Lung (tissue), 12 donors: ENCODE measurements around the gene PSMD5. TPM values are rescaled to one million over a fixed set of nuclear protein-coding genes. Genes with fewer than 3 reads are reported as not detected.

Experiments used
- ATAC-seq: fragments of 200-7000 bp; cut with Tn5 transposase; one replicate; pipeline ENCODE4 v1.9.1; 2020; ENCODE audit warnings: moderate number of reproducible peaks; ENCODE audit not compliant: insufficient read depth, low FRiP score
- DNase-seq, 3 donors: peaks; one replicate each; pipeline ENCODE4 v3.0.0-alpha.2; 2013 to 2017
- H3K27ac ChIP-seq, 2 donors: one replicate each; pipeline ENCODE4 v1.5.1; 2013; ENCODE audit warnings: mild to moderate bottlenecking in 2 of 2, moderate library complexity in 2 of 2, control low read depth in 1 of 2, inconsistent platforms in 1 of 2, low read depth in 1 of 2, low read length in 1 of 2
- H3K27me3 ChIP-seq, 3 donors: one replicate each; pipeline ENCODE4 v1.5.1; 2013; ENCODE audit warnings: low read length in 2 of 3; ENCODE audit not compliant: control insufficient read depth in 3 of 3, insufficient read depth in 3 of 3
- H3K36me3 ChIP-seq, 4 donors: one replicate each; pipeline ENCODE4 v1.5.1; 2013; ENCODE audit warnings: low read length in 4 of 4, mild to moderate bottlenecking in 1 of 4, moderate library complexity in 1 of 4; ENCODE audit not compliant: control insufficient read depth in 4 of 4, insufficient read depth in 4 of 4
- H3K4me1 ChIP-seq, 5 donors: one replicate each; pipeline ENCODE4 v1.5.1; 2013; ENCODE audit warnings: low read length in 5 of 5, mild to moderate bottlenecking in 2 of 5, moderate library complexity in 1 of 5; ENCODE audit not compliant: control insufficient read depth in 5 of 5, insufficient read depth in 5 of 5
- H3K4me3 ChIP-seq: one replicate; pipeline ENCODE4 v1.5.1; 2013; ENCODE audit warnings: mild to moderate bottlenecking, control low read depth, moderate library complexity
- H3K9ac ChIP-seq, 2 donors: one replicate each; pipeline ENCODE4 v1.5.1; 2013; ENCODE audit warnings: low read length in 2 of 2, control low read depth in 1 of 2; ENCODE audit not compliant: insufficient read depth in 1 of 2
- H3K9me3 ChIP-seq, 4 donors: one replicate each; pipeline ENCODE4 v1.5.1; 2013; ENCODE audit warnings: low read length in 3 of 4, mild to moderate bottlenecking in 1 of 4, moderate library complexity in 1 of 4; ENCODE audit not compliant: control insufficient read depth in 4 of 4, insufficient read depth in 3 of 4
- WGBS, 2 donors: extraction: QIAGEN DNeasy Blood & Tissue Kit; methylation state at CpG; one replicate each; pipeline ENCODE4 v1.1.7; 2013; 5-methylcytosine and 5-hydroxymethylcytosine counted together
- polyA plus RNA-seq, 2 donors: library from polyadenylated mRNA; stranded (reverse); fragments of 200-250 nt; gene quantifications; one replicate each; pipeline ENCODE4 v1.2.1, GENCODE V29; 2013
- total RNA-seq, 2 donors: library from RNA; depleted of rRNA in 1 of 2; stranded (reverse); fragments of >200 nt in 1 of 2; gene quantifications; one replicate each; pipeline ENCODE4 v1.2.1, GENCODE V29; 2014 to 2021
- TF ChIP-seq, protein P1 (sequence below): IDR thresholded peaks from 2 replicates; pipeline ENCODE4 v1.5.1; 2012; ENCODE audit warnings: mild to moderate bottlenecking; ENCODE audit errors: control extremely low read depth, extremely low read depth
- donor health status: control.
- donor health status: control.
- donor health status: Bipolar disorder and iron deficiency.
- donor health status: healthy.
- donor health status: DM: yes; HTN: yes; CAD: no.

PSMD5 gene
- total and polyA plus RNA-seq, 4 donors, result 14.9 to 66.0 (median 27.3) TPM

DNA sequence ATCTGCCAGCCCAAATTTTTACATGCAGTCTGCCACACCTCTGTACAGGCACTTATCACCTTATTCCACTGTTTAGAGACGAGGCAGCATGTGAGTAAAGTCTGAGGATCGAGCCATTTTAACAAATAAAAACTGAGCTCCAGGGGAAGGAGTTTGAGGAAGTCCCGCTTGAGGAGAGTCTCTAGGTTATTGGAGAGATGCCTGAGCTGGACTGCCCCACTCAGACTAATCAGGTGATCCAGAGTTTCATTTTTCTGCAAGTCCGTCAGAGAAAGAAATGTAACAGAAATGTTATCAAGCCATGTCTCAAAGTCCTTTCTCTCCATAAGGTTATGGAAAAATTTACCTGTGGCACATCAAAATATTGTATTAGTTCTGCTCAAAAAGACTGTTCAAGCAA, 54.8 kb downstream of the PSMD5 start:
- Histone ChIP-seq H3K36me3 (peaks cover 6 to 23% (median 10%) of the 10 kb centered on the region in 4 donors), H3K9ac (no peak overlapping the region), H3K4me1 (peaks cover 0 to 15% (median 4%) of the 10 kb centered on the region in 5 donors), H3K27ac (peak overlapping the region in 1 of 2 donors; percentile 22), H3K27me3 (no peaks in the 10 kb centered on the region), H3K4me3 (no peak overlapping the region), H3K9me3 (no peaks in the 10 kb centered on the region)
- ATAC-seq (no peak), DNase-seq (no peak)
- 54 to 56% methylated on average over 4 of the region's 4 CpGs for WGBS, 2 donors
- TF ChIP-seq, protein P1, sequence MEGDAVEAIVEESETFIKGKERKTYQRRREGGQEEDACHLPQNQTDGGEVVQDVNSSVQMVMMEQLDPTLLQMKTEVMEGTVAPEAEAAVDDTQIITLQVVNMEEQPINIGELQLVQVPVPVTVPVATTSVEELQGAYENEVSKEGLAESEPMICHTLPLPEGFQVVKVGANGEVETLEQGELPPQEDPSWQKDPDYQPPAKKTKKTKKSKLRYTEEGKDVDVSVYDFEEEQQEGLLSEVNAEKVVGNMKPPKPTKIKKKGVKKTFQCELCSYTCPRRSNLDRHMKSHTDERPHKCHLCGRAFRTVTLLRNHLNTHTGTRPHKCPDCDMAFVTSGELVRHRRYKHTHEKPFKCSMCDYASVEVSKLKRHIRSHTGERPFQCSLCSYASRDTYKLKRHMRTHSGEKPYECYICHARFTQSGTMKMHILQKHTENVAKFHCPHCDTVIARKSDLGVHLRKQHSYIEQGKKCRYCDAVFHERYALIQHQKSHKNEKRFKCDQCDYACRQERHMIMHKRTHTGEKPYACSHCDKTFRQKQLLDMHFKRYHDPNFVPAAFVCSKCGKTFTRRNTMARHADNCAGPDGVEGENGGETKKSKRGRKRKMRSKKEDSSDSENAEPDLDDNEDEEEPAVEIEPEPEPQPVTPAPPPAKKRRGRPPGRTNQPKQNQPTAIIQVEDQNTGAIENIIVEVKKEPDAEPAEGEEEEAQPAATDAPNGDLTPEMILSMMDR, result no peak

DNA sequence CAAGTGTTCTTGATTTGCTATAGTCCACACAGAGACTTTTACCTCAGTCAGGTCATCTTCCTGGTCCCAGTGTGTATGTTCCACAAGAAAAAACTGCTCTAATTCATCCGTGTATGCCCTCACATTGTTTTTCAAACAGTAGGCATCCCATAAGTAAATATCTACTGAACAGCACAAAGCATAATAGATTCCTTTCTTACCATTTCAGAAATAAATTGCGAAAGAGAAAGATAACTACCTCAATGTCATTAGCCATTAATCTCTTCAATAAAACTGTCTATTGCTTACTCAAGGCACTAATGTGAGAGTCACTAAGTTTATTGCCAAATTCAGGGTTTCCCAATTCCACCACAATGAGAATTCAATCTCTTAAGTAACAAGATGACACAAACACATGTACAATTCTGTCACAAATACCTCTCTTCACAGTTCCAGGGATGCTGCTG, 59.1 kb downstream of the PSMD5 start:
- H3K4me1 ChIP-seq, result peaks cover 0 to 3% (median 0%) of the 10 kb centered on the region in 5 donors
- H3K27me3 ChIP-seq, result no peaks in the 10 kb centered on the region
- no peak overlapping the region for H3K9ac ChIP-seq
- no peak for DNase-seq
- ATAC-seq, result no peak
- H3K4me3 ChIP-seq, result no peak overlapping the region
- peaks cover 5 to 16% (median 8%) of the 10 kb centered on the region in 4 donors for H3K36me3 ChIP-seq
- H3K9me3 ChIP-seq, result no peaks in the 10 kb centered on the region
- no peak overlapping the region for H3K27ac ChIP-seq
- WGBS, 2 donors, result 51 to 66% methylated on average over 2 of the region's 2 CpGs
- TF ChIP-seq, protein P1, result no peak

DNA sequence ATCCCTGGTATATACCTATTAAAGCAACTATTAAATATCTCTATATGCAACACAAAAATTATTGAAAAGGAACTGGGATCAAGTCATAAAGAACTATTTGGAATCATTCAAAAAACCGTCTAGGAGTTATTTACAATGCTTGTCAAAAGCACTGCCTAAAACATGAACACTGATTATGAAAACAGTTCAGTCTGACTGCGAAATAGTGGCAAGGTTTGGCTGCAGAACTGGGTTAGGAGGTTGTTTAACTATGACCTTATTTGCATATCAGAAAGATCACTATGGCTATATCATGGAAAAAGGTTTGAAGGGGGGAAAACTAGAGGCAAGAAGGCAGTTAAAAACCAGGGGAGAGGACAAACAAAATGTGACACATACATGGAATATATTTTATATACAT, 61.5 kb downstream of the PSMD5 start:
- WGBS, 2 donors, result 79 to 82% methylated on average over 2 of the region's 2 CpGs
- Histone ChIP-seq H3K9me3 (no peaks in the 10 kb centered on the region), H3K27ac (no peak overlapping the region), H3K4me1 (peaks cover 0 to 3% (median 0%) of the 10 kb centered on the region in 5 donors), H3K27me3 (no peaks in the 10 kb centered on the region), H3K4me3 (no peak overlapping the region), H3K9ac (no peak overlapping the region), H3K36me3 (peaks cover 12 to 21% (median 14%) of the 10 kb centered on the region in 4 donors)
- TF ChIP-seq, protein P1, result no peak
- ATAC-seq (no peak), DNase-seq (no peak)

DNA sequence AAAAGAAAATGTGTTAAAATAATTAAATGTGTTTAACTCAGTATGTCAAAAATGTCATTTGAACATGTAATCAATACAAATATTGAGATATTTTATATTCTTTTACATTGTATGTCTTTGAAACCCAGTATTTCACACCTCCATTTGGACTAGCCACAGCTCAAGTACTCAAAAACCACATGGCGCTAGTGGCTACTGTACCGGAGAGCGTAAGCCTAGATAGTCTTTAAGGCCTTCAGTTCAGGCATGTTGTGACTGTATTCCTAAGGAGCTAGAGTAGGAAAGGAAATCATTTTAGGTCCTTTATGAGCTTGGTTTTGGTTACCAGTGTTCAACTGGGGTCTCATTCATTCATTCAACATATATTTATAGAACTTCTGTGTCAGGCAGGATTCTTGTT, 62.4 kb downstream of the PSMD5 start:
- Histone ChIP-seq H3K9me3 (no peaks in the 10 kb centered on the region), H3K9ac (no peak overlapping the region), H3K27ac (no peak overlapping the region), H3K4me1 (peaks cover 0 to 3% (median 0%) of the 10 kb centered on the region in 5 donors), H3K4me3 (no peak overlapping the region), H3K27me3 (no peaks in the 10 kb centered on the region), H3K36me3 (peaks cover 9 to 25% (median 14%) of the 10 kb centered on the region in 4 donors)
- no peak for ATAC-seq
- DNase-seq, result no peak
- 94 to 100% methylated on average over 3 of the region's 3 CpGs for whole genome bisulfite sequencing, 2 donors
- TF ChIP-seq, protein P1, result no peak
